Activated T-cell treated with anti-CD3 and anti-CD28 coated beads for 48 hours (primary cell): ENCODE measurements around the gene GCKR.

Experiments
- DNase-seq: peaks from one replicate; pipeline ENCODE4 v3.0.0-alpha.2; 2020; ENCODE audit warnings: low read depth

The GCKR gene

GRCh38 chr2:27496357-27497287 is at the start of gene GCKR:
GCKR (plus strand) TSS chr2:27496839; CDS start chr2:27496905, 66 bp downstream.
- no peak for DNase-seq

- no peak for DNase-seq
Observed at GRCh38 chr2:27448381-27448780, 48.3 kb upstream of the GCKR start.

- DNase-seq, result no peak
Observed at GRCh38 chr2:27451095-27451494, 45.5 kb upstream of the GCKR start.

- no peak for DNase-seq
Observed at GRCh38 chr2:27453968-27454367, 42.7 kb upstream of the GCKR start.

- no peak for DNase-seq
Observed at GRCh38 chr2:27461118-27461517, 35.5 kb upstream of the GCKR start.

GRCh38 chr2:27464443-27464842 is 32.2 kb upstream of the GCKR start:
- DNase-seq, result no peak

- DNase-seq, result no peak
Observed at GRCh38 chr2:27471961-27472360, 24.7 kb upstream of the GCKR start.

- DNase-seq, result no peak
Observed at GRCh38 chr2:27485496-27485895, 11.1 kb upstream of the GCKR start.

- DNase-seq, result no peak
Observed at GRCh38 chr2:27489118-27489497, 7.5 kb upstream of the GCKR start.

- peak; percentile 97 for DNase-seq
Observed at GRCh38 chr2:27489498-27490397, 6.9 kb upstream of the GCKR start, which contains the start of gene IFT172. IFT172 (minus strand) TSS chr2:27489743; CDS start chr2:27489653, 90 bp downstream.

GRCh38 chr2:27492557-27492956 is 4.1 kb upstream of the GCKR start:
- DNase-seq, result no peak

GRCh38 chr2:27493948-27494283 is 2.7 kb upstream of the GCKR start:
- DNase-seq, result no peak

- no peak for DNase-seq
Observed at GRCh38 chr2:27494284-27494943, 2.2 kb upstream of the GCKR start.

- no peak for DNase-seq
Observed at GRCh38 chr2:27494944-27495554, 1.6 kb upstream of the GCKR start, which contains the start of gene FNDC4. FNDC4 (minus strand) TSS chr2:27495200; CDS start chr2:27494679, 521 bp downstream.

- no peak for DNase-seq
Observed at GRCh38 chr2:27495840-27496356, 741 bp upstream of the GCKR start.

- DNase-seq, result no peak
Observed at GRCh38 chr2:27497288-27497627, 619 bp downstream of the GCKR start.

GRCh38 chr2:27498975-27499374 is 2.3 kb downstream of the GCKR start:
- DNase-seq, result no peak

- DNase-seq, result no peak
Observed at GRCh38 chr2:27501042-27501441, 4.4 kb downstream of the GCKR start.

GRCh38 chr2:27502142-27502541 is 5.5 kb downstream of the GCKR start:
- no peak for DNase-seq

- no peak for DNase-seq
Observed at GRCh38 chr2:27506587-27506986, 9.9 kb downstream of the GCKR start.

GRCh38 chr2:27507293-27507692 is 10.7 kb downstream of the GCKR start:
- no peak for DNase-seq

GRCh38 chr2:27509326-27509725 is 12.7 kb downstream of the GCKR start:
- DNase-seq, result no peak
